ENCODE measurements around the gene C1orf21. TPM values are rescaled to one million over a fixed set of nuclear protein-coding genes. Genes with fewer than 3 reads are reported as not detected.

C1orf21 gene
- total RNA-seq, 1 donor from 2014 or later: 31.8 TPM

- Mint-ChIP-seq H3K4me1 (ENCODE audit: unreplicated experiment) (no peaks in the 10 kb centered on the region), H3K36me3 (ENCODE audit: unreplicated experiment) (peaks cover 12% of the 10 kb centered on the region), H3K9me3 (ENCODE audit: unreplicated experiment) (no peaks in the 10 kb centered on the region), H3K4me3 (ENCODE audit: unreplicated experiment) (no peak overlapping the region), H3K27ac (ENCODE audit: unreplicated experiment) (no peak overlapping the region), H3K27me3 (ENCODE audit: unreplicated experiment) (no peaks in the 10 kb centered on the region)
- no peak for DNase-seq (ENCODE audit: extremely low spot score, unreplicated experiment)
- TF ChIP-seq CTCF (IDR thresholded peaks at IDR 0.05): no peak
Observed at GRCh38 chr1:184590163-184590750, 203.4 kb downstream of the C1orf21 start.

GRCh38 chr1:184593597-184593996 lies 206.8 kb downstream of the C1orf21 start:
- no peak overlapping the region for H3K27ac Mint-ChIP-seq (ENCODE audit: unreplicated experiment)
- H3K4me3 Mint-ChIP-seq (ENCODE audit: unreplicated experiment): no peak overlapping the region
- peaks cover 12% of the 10 kb centered on the region for H3K36me3 Mint-ChIP-seq (ENCODE audit: unreplicated experiment)
- H3K4me1 Mint-ChIP-seq (ENCODE audit: unreplicated experiment): peaks cover 8% of the 10 kb centered on the region
- DNase-seq (ENCODE audit: extremely low spot score, unreplicated experiment): no peak
- no peaks in the 10 kb centered on the region for H3K27me3 Mint-ChIP-seq (ENCODE audit: unreplicated experiment)
- H3K9me3 Mint-ChIP-seq (ENCODE audit: unreplicated experiment): no peaks in the 10 kb centered on the region
- no peak for TF ChIP-seq CTCF (IDR thresholded peaks at IDR 0.05)

GRCh38 chr1:184595596-184595995 lies 208.8 kb downstream of the C1orf21 start:
- Mint-ChIP-seq H3K4me1 (ENCODE audit: unreplicated experiment) (peaks cover 8% of the 10 kb centered on the region), H3K9me3 (ENCODE audit: unreplicated experiment) (no peaks in the 10 kb centered on the region), H3K27ac (ENCODE audit: unreplicated experiment) (no peak overlapping the region), H3K36me3 (ENCODE audit: unreplicated experiment) (peaks cover 12% of the 10 kb centered on the region), H3K4me3 (ENCODE audit: unreplicated experiment) (no peak overlapping the region), H3K27me3 (ENCODE audit: unreplicated experiment) (no peaks in the 10 kb centered on the region)
- no peak for DNase-seq (ENCODE audit: extremely low spot score, unreplicated experiment)
- no peak for TF ChIP-seq CTCF (IDR thresholded peaks at IDR 0.05)

GRCh38 chr1:184596950-184597645 lies 210.3 kb downstream of the C1orf21 start:
- H3K27ac Mint-ChIP-seq (ENCODE audit: unreplicated experiment): no peak overlapping the region
- no peak for DNase-seq (ENCODE audit: extremely low spot score, unreplicated experiment)
- no peaks in the 10 kb centered on the region for H3K9me3 Mint-ChIP-seq (ENCODE audit: unreplicated experiment)
- no peaks in the 10 kb centered on the region for H3K27me3 Mint-ChIP-seq (ENCODE audit: unreplicated experiment)
- peaks cover 8% of the 10 kb centered on the region for H3K4me1 Mint-ChIP-seq (ENCODE audit: unreplicated experiment)
- H3K4me3 Mint-ChIP-seq (ENCODE audit: unreplicated experiment): no peak overlapping the region
- TF ChIP-seq CTCF (IDR thresholded peaks at IDR 0.05): no peak
- H3K36me3 Mint-ChIP-seq (ENCODE audit: unreplicated experiment): peaks cover 9% of the 10 kb centered on the region

- Mint-ChIP-seq H3K4me3 (ENCODE audit: unreplicated experiment) (no peak overlapping the region), H3K27ac (ENCODE audit: unreplicated experiment) (no peak overlapping the region), H3K27me3 (ENCODE audit: unreplicated experiment) (no peaks in the 10 kb centered on the region), H3K9me3 (ENCODE audit: unreplicated experiment) (no peaks in the 10 kb centered on the region), H3K4me1 (ENCODE audit: unreplicated experiment) (peaks cover 8% of the 10 kb centered on the region), H3K36me3 (ENCODE audit: unreplicated experiment) (peaks cover 5% of the 10 kb centered on the region)
- TF ChIP-seq CTCF (IDR thresholded peaks at IDR 0.05): no peak
- no peak for DNase-seq (ENCODE audit: extremely low spot score, unreplicated experiment)
Observed at GRCh38 chr1:184597650-184598357, 211.0 kb downstream of the C1orf21 start.
